GM19043 (cell line): ENCODE measurements around the gene CTDSP1.

Source experiments
- ATAC-seq: cut with Tn5 transposase; IDR thresholded peaks from one replicate; pipeline ENCODE4 v1.9.1; 2021; ENCODE audit warnings: low read depth; ENCODE audit not compliant: unreplicated experiment

CTDSP1 gene

DNA sequence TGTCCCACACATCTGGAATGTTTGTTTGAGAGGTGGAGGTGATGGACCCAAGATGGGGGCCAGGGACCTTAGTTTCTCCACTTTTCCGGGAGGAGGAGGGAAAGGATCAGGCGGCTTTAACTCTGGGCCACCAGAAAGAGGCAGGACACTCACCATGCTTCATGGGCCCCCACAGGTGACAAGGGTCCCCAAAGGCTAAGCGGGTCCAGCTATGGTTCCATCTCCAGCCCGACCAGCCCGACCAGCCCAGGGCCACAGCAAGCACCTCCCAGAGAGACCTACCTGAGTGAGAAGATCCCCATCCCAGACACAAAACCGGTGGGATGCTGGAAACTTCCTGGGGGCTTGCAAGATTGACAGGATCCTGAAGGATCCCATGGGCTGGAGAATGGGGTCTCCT, 16.9 kb upstream of the CTDSP1 start:
- no peak for ATAC-seq

DNA sequence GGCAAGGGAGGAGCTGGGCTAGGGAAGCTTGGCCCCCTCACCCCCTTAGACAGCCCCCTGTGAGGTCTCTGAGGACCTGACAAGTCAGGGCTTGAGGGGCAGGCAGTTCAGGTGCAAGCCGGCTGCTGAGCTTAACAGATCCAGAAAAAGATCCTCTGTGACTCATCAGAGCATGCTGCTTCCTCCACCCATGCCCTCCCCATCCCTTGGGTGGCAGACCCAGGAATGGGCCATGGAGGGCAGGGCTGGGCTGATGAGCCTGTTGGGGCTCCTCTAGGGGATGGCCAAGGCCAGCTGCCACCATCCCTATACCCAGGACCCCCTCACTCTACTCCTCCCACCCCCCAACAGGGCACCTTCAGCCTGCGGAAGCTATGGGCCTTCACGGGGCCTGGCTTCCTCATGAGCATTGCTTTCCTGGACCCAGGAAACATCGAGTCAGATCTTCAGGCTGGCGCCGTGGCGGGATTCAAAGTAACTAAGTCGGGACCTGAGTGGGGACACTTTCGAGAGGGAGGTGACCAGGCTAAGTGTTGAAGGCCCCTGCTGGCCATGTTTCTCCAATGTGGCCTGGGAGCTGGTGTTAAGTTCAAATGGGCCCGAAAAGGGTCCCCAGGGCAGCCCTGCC, 15.7 kb upstream of the CTDSP1 start:
- ATAC-seq: no peak

GRCh38 chr2:218384975-218385374, 14.7 kb upstream of the CTDSP1 start:
- no peak for ATAC-seq

DNA sequence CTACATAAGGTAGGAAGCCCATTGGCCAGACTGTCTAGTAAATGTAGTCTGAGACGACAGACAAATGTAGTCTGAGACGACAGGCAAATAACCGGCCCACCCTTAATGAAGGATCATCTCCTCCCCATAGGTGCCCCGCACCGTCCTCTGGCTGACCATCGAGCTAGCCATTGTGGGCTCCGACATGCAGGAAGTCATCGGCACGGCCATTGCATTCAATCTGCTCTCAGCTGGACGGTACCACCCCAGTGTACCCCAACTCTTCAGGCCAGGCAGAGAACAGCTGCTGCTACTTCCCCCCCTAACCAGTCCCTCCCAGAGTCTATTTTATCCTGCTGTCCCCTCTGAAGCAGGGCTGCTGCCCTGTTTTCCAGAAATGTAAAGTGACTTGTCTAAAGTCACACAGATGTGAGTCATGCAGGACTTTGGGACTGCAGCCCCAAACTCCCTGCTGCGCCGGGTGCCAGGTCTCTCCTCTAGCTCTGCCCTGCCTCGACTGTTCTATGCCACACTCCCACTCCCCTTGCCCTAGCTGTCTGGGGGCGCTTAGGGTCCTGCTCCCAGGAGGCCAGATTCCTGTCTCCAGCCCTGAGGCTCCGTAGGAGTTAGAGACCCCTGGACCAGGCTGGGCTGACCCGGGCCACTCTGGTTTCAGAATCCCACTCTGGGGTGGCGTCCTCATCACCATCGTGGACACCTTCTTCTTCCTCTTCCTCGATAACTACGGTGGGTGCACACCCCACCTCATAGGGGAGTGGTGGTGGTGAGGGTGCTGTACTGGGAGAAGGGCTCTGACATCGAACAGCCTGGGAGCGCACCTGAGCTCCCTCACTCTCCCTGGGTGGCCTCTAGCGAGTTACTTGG, 12.9 kb upstream of the CTDSP1 start:
- ATAC-seq: no peak

GRCh38 chr2:218387369-218388194, 12.1 kb upstream of the CTDSP1 start:
- ATAC-seq: no peak

DNA sequence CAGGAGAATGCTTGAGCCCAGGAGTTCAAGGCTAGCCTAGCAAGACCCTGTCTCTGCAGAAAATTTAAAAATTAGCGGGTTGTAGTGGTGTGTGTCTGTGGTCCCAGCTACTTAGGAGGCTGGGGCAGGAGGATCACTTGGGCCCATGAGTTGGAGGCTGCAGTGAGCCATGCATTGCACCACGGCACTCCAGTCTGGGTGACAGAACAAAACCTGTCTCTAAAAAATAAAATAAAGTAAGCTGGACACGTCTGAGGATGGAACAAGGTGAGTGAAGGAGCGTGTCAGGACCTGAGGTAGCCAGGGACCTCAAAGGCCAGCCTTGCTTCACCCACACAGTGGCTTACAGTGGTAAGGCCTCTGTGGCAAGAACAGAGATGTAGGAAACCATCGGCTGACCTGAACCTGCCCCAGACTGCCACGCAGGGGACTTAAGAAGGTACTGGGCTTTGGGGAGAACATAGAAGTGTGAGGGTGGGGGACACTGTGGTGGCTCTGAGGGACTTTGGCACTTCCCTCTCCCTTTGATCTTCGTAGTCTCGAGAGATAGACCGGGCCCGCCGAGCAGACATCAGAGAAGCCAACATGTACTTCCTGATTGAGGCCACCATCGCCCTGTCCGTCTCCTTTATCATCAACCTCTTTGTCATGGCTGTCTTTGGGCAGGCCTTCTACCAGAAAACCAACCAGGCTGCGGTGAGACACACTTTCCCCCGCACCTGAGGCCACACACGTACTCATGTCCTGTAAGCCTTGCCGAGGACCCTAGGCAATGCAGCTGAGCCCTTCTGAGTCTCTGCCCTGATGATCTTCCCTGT, 10.1 kb upstream of the CTDSP1 start:
- no peak for ATAC-seq

DNA sequence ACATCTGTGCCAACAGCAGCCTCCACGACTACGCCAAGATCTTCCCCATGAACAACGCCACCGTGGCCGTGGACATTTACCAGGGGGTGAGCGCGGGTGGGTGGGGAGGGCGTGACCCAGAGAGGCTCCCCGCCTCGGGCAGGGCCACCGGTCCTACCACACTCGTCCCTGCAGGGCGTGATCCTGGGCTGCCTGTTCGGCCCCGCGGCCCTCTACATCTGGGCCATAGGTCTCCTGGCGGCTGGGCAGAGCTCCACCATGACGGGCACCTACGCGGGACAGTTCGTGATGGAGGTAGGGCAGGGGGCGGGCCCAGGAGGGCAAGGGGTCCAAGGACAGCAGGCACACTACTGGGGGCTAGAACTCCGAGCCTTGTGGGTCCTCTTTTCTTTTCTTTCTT, 8.5 kb upstream of the CTDSP1 start:
- ATAC-seq: no peak

DNA sequence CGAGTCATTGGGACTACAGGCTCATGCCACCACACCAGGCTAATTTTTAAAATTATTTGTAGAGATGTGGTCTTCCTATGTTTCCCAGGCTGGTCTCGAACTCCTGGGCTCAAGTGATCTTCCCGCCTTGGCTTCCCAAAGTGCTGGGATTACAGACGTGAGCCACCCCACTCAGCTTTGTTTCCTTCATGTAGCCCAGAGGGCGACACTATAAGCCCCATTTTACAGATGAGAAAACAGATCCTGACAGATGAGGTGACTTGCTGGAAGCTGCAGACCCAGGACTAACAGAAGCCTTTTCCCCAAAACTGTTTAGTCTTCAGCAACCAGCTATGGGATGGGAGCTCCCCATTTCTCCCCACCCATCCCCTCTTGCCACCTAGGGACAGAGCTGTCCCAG, 7.2 kb upstream of the CTDSP1 start:
- no peak for ATAC-seq

- no peak for ATAC-seq
Measured at GRCh38 chr2:218392891-218393462, 6.7 kb upstream of the CTDSP1 start.

GRCh38 chr2:218393750-218394290, 5.8 kb upstream of the CTDSP1 start:
- ATAC-seq: no peak

DNA sequence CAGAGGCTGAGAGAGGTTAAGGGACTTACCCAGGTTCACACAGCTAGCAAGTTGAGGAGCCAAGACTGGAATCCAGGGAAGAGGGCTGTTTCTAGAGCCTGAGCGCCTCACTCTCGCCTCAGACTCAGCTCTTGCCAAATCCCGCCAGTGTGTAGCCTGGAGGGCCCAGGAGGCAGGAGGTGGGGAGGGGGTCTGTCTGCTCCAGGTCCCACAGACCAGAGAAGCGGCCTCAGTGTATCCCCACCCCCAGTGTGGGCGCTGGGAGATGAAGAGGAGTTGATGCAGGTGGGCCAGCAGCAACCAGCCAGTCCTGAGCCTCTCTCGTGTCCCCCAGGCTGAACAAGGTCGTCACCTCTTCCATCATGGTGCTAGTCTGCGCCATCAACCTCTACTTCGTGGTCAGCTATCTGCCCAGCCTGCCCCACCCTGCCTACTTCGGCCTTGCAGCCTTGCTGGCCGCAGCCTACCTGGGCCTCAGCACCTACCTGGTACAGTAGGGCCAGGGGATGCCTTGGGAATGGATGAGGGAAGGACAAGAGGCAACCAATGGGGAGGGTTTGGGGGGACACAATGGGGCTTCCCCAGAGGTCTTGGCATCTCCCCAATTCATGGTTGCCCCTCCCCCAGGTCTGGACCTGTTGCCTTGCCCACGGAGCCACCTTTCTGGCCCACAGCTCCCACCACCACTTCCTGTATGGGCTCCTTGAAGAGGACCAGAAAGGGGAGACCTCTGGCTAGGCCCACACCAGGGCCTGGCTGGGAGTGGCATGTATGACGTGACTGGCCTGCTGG, 5.2 kb upstream of the CTDSP1 start:
- ATAC-seq: no peak

DNA sequence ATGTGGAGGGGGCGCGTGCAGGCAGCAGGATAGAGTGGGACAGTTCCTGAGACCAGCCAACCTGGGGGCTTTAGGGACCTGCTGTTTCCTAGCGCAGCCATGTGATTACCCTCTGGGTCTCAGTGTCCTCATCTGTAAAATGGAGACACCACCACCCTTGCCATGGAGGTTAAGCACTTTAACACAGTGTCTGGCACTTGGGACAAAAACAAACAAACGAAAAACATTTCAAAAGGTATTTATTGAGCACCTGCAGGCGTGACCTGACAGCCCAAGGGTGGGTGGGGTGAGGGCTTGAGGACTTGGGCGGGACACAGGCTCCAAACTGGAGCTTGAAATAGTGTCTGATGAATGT, 4.6 kb upstream of the CTDSP1 start:
- no peak for ATAC-seq

DNA sequence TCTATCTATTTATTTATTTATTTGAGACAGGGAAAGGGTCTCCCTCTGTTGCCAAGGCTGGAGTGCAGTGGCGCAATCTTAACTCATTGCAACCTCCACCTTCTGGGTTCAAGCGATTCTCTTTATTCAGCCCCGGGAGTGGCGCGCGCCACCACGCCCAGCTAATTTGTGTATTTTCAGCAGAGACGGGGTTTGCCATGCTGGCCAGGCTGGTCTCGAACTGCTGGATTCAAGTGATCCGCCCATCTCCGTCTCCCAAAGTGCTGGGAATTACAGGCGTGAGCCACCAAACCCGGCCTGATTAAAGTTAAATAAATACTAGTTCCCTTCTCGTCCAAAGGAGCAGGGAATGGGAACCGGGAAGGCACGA, 4.2 kb upstream of the CTDSP1 start:
- ATAC-seq: no peak

DNA sequence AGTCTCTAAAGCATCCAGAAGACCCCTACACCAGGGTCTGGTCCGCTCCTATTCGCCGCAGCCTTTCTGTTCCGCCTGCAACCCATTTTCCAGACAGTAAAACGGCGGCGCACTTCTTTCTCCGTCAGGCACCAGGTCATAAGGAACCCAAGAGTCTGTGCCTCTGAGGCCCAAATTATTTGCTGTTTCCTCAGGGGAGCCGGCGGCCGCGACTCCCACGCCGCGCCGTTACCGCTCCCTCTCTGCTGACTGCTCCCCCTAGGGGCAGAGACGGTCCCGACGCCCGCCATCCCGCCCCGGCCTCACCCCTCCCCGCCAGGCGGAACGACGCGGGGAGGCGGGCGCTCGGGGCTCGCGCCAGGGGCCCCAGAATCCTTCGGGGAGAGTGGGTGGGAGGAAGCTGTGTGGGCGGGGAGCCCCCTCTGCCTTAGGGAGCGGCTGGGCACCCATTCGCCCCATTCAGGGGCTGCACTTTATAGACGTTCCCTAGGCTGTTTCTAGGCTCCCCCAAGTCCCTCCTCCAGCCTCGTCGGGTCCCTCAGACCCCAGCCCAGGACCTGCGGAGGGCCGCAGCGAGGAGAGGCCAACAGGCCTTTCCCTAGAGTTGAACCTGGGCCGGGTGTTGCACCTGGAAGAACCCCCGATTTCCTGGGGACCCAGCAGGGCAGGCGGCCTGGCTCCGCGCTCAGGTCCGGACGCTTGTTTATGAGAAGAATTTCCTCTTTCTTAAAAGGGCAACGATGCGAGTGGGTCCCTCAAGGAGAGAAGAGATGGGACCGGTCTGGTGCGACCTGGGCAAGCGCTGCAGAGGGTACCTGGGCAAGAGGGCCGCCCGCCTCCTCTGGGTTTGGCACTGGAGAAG, 3.6 kb upstream of the CTDSP1 start:
- ATAC-seq: peak; percentile 44

DNA sequence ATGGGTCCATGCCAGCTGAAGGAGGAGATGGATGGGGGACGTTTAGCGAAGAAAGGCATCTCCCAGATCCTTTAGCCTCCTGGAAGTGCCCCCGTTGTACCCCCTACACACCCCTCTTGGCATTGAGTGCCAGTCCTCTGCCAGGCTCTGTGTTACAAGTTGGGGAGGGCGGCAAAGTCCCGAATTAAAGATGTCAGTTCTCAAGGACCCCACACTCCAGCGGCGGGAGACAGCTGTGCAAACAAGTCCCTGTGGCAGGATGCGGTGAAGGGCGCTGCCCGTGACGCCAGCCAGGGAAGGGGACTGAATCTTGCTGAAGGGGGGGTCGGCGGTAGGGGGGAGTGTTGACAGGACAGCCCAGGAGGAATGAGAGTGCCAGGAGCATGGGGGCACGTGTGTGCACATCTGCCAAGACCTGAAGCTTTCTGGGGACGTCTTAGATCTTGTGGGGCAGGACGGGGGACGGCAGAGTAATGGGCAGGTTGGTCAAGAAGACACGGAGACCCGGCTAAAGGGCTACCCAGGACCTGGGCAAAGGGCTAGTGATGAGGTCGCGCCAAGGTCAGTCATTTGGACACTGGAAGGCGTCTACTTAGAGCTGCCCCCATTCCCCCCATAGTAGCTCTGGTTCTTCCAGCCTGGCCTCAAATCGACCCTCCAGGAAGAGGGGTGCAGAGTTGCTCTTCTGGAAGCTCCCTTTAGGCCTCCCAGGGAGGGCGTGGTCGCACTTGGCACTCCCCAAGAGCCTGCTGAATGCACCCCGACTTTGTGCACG, 2.8 kb upstream of the CTDSP1 start:
- no peak for ATAC-seq

DNA sequence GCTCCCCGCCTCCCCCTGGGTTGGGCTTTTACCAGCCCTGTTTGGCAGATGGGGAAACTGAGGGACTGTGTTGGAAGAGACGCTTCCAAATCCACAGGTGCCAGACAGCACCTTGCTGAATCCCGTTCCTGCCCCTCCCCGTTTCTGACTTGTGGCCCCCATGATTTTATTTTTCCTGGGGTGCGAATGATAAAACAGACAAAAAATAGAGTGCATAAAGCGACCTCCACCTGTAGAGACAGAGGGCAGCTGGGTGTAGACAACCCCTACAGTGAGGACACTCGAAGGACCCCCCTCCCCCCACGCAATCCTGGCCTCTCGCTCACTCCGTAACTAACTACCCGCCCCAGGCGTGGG, 2.2 kb upstream of the CTDSP1 start:
- ATAC-seq: no peak

DNA sequence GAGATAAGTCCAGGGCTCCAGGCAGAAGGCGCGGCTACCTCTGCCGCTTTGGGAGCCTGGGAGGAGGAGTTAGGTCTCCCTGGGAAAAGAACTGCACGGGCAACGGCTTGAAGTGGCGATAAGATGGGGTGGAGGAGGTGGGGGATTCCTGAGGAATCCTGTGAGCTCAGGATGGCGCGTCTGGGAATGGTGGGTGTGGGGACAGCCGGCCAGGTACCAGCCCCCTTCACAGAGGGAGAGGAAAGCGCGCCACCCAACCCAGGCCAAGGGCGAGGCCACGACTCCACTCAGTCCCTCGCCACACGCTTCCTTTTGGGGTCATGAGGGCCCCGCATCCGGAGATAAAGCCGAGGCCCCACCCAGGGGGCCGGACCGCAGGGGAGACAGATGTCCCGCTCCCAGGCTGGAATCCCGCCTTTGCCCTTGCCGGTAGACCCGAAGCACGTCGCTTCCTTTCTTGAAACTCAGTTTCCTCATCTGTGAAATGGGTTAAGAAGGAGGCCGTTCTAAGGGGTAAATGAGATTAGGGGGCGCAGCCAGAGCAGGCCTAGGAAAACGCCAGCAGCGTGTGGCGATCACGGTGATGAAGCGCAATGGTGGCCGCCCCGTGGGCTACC, 1.7 kb upstream of the CTDSP1 start:
- no peak for ATAC-seq
